Neuron (in vitro differentiated cells): ENCODE results near the gene UBE2I.
"Not testable (repeated sequence)": the region's sequence is repeated elsewhere in the genome, so short reads cannot be mapped to it uniquely, and the experiment has no call there.

Source experiments
- H2AFZ ChIP-seq: one replicate; pipeline ENCODE4 v1.6.1; 2013; ENCODE audit warnings: low read depth, mild to moderate bottlenecking, inconsistent platforms, low read length, moderate library complexity
- H3K27me3 ChIP-seq: one replicate; pipeline ENCODE4 v1.6.1; 2013; ENCODE audit warnings: low read length; ENCODE audit not compliant: insufficient read depth
- H3K36me3 ChIP-seq: one replicate; pipeline ENCODE4 v1.6.1; 2013; ENCODE audit warnings: low read length; ENCODE audit not compliant: insufficient read depth
- H3K4me1 ChIP-seq: one replicate; pipeline ENCODE4 v1.6.1; 2013; ENCODE audit warnings: low read length; ENCODE audit not compliant: insufficient read depth
- H3K4me3 ChIP-seq: 2 replicates; pipeline ENCODE4 v1.5.1; 2013; ENCODE audit warnings: mild to moderate bottlenecking, low read length, moderate library complexity
- H3K9me3 ChIP-seq: one replicate; pipeline ENCODE4 v1.6.1; 2013; ENCODE audit warnings: low read length

UBE2I gene

DNA sequence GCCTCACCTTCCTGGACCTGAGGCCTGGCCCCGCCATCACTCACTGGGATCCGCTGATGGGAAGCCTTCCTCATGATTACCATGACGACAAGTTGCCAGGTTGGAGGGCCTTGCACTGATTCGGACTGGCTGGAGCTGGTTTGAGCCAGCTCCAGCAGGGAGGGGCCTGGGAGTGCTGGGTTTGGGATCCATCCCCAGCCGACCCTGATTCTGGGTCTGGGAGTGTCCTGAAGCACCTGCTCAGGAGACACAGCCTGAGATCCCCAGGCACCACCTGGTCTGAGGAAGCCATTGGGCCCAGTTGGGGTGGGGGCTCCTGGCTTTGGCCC lies 18.1 kb downstream of the UBE2I start:
- H3K27me3 ChIP-seq = peaks cover 15% of the 10 kb centered on the region

DNA sequence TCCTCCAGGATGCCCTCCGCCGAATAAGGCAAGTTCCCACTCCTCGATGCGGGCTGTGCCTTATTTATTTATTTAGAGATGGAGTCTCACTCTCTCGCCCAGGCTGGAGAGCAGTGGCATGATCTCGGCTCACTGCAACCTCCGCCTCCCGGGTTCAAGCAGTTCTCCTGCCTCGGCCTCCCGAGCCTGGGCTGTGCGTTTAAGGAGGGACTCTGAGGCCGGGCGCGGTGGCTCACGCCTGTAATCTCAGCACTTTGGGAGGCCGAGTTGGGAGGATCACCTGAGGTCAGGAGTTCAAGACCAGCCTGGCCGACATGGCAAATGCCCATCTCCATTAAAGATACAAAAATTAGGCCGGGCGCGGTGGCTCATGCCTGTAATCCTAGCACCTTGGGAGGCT lies 18.7 kb downstream of the UBE2I start:
- Histone ChIP-seq H3K27me3 (peaks cover 20% of the 10 kb centered on the region), H3K36me3 (peaks cover 23% of the 10 kb centered on the region), H3K4me1 (peaks cover 13% of the 10 kb centered on the region)
- not testable (repeated sequence) for H2AFZ ChIP-seq, H3K4me3 ChIP-seq, H3K9me3 ChIP-seq

More for the DNA sequence above, 18.1 kb downstream of the UBE2I start:
- Histone ChIP-seq H2AFZ (no peak overlapping the region), H3K36me3 (peaks cover 24% of the 10 kb centered on the region), H3K4me3 (no peak overlapping the region), H3K9me3 (no peaks in the 10 kb centered on the region), H3K4me1 (peaks cover 13% of the 10 kb centered on the region)

DNA sequence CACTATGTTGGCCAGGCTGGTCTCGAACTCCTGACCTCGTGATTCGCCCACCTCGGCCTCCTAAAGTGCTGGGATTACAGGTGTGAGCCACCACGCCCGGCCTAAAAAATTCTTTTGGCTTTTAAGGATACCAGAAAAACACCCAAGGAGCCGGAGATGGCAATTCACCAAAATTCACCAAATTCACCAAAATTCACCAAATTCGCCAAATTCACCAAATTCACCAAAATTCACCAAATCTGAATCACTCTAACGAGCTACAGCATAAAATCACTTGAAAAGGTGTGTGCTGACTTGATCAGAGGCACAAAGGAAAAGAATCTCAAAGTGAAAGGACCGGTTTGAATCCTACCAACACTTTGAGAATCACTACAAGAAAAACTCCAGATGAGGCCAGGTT lies 19.5 kb downstream of the UBE2I start:
- H3K27me3 ChIP-seq = peaks cover 22% of the 10 kb centered on the region

DNA sequence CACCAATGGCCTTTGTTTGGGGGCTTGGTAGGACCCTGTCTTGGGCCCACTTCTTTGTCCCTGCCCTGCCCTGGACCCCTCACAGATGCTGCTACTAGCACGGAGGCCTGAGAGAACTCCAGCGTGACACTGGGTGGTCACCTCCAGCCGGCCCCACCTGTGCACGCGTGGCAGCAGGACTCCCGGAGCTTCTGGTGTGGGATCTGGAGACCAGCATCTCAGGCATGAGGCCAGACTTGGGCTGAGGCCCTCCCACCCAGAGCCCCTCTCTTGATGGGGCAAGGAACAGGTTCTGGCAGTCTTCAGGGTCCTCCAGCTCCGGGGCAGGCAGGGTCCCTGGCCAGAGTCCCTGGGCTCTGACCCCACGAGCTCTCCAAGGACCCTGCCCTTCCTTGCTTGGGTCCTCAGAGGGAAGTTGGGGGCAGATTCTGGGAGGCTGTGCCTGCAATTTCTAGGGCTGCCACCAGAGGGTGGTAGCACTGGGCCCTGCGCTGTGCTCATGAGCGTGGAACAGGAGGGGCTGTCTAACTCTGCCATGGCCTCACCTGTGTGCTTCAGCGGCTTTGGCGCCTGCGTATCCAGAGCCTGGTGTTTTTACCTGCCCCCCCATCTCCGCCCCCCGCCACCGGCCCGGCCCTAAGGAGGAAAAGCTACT lies 21.0 kb downstream of the UBE2I start:
- Histone ChIP-seq H3K27me3 (peaks cover 22% of the 10 kb centered on the region), H3K36me3 (peaks cover 5% of the 10 kb centered on the region), H3K4me1 (peaks cover 28% of the 10 kb centered on the region), H3K4me3 (no peak overlapping the region), H3K9me3 (no peaks in the 10 kb centered on the region), H2AFZ (no peak overlapping the region)

More for the DNA sequence above, 19.5 kb downstream of the UBE2I start:
- H3K4me3 ChIP-seq, H3K9me3 ChIP-seq, H2AFZ ChIP-seq: not testable (repeated sequence)
- Histone ChIP-seq H3K36me3 (peaks cover 15% of the 10 kb centered on the region), H3K4me1 (peaks cover 15% of the 10 kb centered on the region)

DNA sequence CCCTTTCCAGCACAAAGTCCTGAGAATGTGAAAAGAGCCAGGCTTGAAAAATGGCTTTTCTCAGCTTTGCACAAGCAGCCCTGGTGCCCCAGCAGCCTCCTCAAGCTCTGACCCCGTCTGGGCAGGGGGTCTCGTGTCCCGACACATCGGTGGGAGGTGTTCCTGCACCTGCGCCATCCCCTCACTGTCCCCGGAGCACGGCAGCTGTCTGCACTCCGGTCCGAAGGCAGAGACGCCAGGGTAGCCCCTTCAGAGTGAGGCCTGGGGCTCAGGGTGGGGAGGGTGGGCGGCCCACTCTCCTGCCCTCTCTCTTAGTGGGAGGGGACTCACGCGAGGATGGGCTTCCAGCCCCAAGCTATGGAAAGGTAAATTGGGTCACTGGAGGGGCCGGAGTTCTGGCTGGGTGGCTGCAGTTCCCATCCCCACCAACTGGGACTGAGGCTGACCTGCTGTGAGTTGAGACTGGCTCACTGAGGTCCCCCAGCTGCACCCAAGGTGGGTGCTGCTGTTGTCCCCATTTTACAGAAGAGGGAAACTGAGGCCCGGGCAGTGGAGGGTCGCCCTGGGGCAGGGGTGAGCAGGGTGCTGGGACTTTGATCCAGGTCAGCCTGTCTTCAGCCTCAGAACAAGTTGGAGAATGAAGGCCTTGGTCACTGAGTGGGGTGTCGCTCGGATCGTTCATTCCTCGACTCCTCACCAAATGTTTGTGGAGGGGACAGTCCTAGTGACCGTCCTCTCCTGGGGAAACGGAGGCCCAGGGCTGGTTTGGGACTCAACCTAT lies 21.7 kb downstream of the UBE2I start:
- Histone ChIP-seq H2AFZ (no peak overlapping the region), H3K27me3 (peaks cover 22% of the 10 kb centered on the region), H3K36me3 (no peaks in the 10 kb centered on the region), H3K9me3 (no peaks in the 10 kb centered on the region), H3K4me1 (peaks cover 35% of the 10 kb centered on the region), H3K4me3 (no peak overlapping the region)

DNA sequence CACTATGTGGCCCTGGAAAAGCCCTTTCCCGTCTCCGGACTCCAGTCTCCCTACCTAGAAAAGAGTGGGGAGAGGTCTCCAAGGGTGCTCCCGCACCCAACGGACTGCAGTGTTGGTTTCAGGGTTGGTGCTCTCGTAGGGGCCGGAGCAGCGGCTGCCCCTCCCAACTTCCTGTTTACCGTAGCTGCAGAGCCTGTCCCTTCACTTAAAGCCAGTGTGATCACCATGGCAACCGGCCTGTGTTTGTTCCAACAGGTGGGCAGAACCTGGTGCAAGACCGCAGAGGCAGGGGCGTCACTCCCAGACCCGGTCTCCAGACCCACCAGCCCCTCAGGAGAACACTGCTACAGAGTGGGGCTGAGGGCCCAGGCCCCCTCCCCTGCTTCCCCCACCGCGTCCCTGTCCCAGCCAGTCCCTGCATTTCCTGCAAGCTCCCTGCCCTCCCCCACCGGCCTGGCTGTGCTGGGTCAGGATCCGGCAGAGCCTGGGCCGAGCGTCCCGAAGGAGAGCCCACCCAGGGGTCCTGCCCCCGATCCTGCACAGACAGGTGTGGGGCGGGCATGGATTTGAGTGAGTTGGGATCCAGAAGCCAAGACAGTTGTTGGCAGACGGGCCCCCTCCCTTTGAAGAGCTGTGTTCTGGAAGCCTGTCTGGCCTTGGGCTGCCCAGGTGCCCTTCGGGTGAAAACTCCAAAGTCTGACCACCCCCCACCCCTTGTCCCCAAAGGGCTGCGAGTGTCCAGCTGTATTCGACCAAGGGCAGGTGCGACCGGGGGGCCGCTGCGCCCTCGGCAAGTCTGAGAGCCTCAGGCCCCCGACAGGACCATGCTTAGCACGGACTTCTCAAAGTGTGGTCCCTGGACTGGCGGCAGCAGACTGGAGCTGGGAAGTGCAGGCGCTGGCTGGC lies 22.5 kb downstream of the UBE2I start:
- Histone ChIP-seq H3K4me1 (peaks cover 43% of the 10 kb centered on the region), H3K36me3 (no peaks in the 10 kb centered on the region), H2AFZ (no peak overlapping the region), H3K9me3 (no peaks in the 10 kb centered on the region), H3K4me3 (no peak overlapping the region), H3K27me3 (peaks cover 22% of the 10 kb centered on the region)

DNA sequence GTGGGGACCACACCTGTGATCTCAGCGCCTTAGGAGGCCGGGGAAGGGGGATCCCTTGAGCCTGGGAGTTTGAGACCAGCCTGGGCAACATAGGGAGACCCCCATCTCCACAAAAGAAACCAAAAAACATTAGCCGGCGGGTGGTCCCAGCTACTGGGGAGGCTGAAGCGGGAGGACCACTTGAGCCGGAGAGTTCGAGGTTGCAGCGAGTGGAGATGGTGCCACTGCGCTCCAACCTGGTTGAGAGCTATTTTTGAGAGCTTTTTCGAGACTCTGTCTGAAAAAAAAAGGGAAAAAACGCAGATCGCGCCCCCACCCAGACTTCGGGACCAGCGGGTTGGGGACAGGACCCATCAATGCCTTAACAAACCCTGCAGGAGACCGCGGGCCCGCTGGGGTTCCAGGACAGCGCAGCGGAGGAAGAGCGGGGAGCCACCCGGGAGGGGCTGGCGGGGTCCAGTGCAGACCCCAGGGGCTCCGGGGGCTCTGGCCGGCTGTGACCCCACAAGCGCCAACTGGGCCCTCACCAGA lies 23.2 kb downstream of the UBE2I start:
- Histone ChIP-seq H3K27me3 (peaks cover 22% of the 10 kb centered on the region), H3K4me3 (no peak overlapping the region), H2AFZ (no peak overlapping the region), H3K9me3 (no peaks in the 10 kb centered on the region), H3K4me1 (peaks cover 49% of the 10 kb centered on the region), H3K36me3 (no peaks in the 10 kb centered on the region)

DNA sequence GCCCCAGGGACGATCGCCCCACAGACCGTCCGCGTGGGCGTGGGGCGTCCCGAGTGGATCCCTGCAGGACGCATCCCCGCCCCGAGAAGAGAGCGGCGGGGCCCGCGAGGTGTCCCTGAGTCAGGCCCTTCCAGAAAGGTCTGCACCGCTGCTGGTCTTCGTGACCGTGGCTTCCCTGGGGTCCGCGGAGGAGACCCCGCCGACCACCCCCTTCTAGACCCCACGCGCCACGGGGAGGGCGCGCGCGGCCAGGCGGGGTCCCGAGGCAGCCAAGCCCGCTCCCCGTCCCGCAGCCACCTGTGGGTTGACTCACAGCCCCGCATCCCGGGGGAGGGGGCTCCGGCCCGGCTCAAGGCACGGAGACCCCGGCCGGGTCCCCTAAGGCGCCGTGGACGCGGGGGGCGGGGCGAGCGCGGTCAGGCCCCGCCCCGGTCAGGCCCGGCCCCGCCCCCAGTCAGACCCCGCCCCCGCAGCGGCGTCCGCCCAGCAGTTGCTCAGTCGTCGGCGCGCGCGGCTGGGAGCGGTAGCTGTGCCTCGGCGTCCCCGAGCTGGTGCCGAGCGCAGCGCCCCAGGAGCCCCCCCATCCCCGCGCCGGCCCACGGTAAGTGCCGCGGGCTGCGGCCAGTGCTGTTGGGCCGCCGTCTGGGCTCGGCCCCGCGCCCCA lies 23.8 kb downstream of the UBE2I start, which contains the start of gene BAIAP3:
BAIAP3 (plus strand) TSS at position 497 of the 664 bp plus-strand sequence. CDS start 4,905 bp downstream, outside the sequence.
- no peaks in the 10 kb centered on the region for H3K9me3 ChIP-seq
- no peaks in the 10 kb centered on the region for H3K36me3 ChIP-seq
- H2AFZ ChIP-seq = peak within 1 kb of the TSS; percentile 20
- H3K27me3 ChIP-seq = peaks cover 22% of the 10 kb centered on the region
- peak within 1 kb of the TSS; percentile 46 for H3K4me3 ChIP-seq
- H3K4me1 ChIP-seq = peaks cover 54% of the 10 kb centered on the region

DNA sequence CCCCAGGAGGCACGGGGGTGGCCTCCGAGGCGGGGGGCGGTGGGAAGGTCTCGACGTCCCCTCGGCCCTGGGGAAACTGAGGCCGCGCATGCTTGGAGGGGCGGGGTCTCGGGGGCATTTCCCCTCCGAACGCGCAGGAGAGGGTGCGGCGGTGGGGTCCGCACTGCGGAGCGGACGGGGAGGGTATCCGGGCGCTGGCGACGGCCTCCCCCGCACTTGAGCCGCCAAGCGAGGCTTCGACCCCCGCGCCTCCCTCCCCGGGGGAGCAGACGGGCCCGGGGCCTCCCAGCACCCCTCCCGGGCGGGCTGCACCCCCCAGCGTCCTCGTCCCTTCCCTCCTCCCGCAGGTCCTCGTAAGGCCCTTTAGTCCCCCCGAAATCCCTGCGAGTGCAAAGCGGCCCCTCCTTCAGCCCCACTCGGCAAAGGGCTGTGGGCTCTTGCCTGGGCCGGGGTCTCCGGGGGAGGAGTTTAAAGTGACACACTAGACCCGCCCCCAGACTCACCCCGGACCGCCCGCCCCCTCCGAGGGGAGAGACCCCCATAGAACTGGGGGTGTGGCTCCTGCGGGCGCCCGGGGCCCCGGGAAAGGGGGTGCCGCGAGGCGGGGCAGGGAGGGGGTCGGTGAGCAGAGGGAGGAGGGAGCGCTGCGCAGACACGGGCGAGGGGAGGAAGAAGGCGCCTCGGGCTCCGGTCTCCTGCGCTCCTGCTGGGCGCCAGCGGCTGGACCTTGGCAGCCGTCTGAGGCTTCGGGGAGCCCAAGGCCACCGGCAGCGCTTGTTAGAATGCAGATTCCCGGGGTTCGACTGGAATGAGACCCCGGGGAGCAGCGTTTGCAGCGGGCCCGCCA lies 24.6 kb downstream of the UBE2I start:
- Histone ChIP-seq H3K4me3 (peak overlapping the region; percentile 46), H2AFZ (peak overlapping the region; percentile 20), H3K4me1 (peaks cover 54% of the 10 kb centered on the region), H3K9me3 (no peaks in the 10 kb centered on the region), H3K36me3 (no peaks in the 10 kb centered on the region), H3K27me3 (peaks cover 22% of the 10 kb centered on the region)

DNA sequence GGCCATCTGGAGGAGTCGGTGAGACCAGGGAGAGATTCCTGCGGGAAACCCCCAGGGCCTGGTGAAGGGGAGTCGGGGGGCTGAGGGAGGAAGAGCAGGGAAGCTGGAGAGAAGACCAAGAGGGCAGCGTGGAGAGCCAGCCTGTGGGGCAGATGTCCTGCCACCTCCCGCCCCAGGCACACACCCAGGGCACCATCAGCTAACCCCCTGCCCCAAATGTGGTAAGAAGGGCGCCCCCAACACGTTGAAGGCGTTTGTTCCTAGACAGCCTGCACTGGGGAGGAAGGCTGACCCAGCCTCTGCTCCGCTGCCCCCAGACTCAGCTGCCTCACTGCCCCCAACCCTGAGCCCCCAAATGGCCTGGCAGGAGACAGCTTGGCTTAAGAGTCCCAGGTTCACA lies 25.3 kb downstream of the UBE2I start:
- Histone ChIP-seq H2AFZ (no peak overlapping the region), H3K27me3 (peaks cover 22% of the 10 kb centered on the region), H3K4me3 (peak overlapping the region; percentile 46), H3K4me1 (peaks cover 54% of the 10 kb centered on the region), H3K36me3 (no peaks in the 10 kb centered on the region), H3K9me3 (no peaks in the 10 kb centered on the region)

DNA sequence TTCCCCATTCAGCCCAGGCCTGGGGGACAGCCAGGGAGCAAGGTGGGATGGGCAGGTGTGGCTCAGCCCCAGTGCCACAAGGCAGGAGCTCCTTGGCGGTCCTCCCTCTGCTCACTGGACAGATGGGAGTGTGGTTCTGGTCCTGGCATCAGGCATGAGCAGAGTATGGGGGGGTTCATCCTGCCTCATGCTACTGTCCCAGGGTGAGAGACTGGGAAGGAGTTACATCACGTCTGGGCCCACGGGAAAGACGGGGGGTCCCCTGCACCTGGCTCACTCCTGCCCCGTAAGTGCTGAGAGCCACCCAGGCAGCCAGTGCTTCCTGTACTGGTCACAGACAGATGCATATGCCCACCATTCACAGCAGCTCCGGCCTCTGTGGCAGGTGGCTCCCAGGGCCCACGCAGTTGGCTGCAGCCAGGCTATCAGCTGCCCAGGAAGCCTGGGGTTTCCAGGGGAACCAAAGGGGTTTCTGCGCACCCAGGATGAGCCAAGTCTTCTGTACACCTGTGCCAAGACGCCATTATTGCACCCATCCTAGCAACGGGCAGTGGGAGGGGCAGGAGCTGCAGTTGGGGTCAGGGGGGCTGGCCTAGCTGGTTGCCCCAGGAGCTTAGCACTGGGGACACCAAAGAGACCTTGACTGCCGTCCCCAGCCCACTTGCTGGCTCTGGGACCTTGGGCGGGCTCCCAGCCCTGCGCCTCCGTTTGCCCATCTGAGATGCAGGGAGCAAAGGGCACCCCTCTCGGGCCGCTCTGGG lies 26.0 kb downstream of the UBE2I start:
- Histone ChIP-seq H3K4me1 (peaks cover 54% of the 10 kb centered on the region), H3K27me3 (peaks cover 22% of the 10 kb centered on the region), H3K9me3 (no peaks in the 10 kb centered on the region), H3K4me3 (peak overlapping the region; percentile 20), H2AFZ (no peak overlapping the region), H3K36me3 (no peaks in the 10 kb centered on the region)
